Gastrocnemius medialis (tissue), 4 donors: Measurements from ENCODE around the gene CLEC17A.

Experiments used
- POLR2A ChIP-seq, 2 donors: fragments of 450-650 bp; IDR thresholded peaks; one replicate each; pipeline ENCODE4 v1.6.1; 2017; ENCODE audit warnings: antibody characterized with exemption in 2 of 2, mild to moderate bottlenecking in 2 of 2, moderate library complexity in 2 of 2
- TF ChIP-seq, protein P1 (sequence below), 5 experiments: fragments of 450-650 bp in 3 of 5; fragments of 200-600 bp in 2 of 5; sonication (generic) in 2 of 5; IDR thresholded peaks in 4 of 5; conservative IDR thresholded peaks in 1 of 5; 1 replicate in 4 of 5; 2 replicates in 1 of 5; pipeline ENCODE4 v1.5.1; 2016 to 2019; ENCODE audit warnings: antibody characterized with exemption in 5 of 5, mild to moderate bottlenecking in 3 of 5, moderate library complexity in 3 of 5

DNA sequence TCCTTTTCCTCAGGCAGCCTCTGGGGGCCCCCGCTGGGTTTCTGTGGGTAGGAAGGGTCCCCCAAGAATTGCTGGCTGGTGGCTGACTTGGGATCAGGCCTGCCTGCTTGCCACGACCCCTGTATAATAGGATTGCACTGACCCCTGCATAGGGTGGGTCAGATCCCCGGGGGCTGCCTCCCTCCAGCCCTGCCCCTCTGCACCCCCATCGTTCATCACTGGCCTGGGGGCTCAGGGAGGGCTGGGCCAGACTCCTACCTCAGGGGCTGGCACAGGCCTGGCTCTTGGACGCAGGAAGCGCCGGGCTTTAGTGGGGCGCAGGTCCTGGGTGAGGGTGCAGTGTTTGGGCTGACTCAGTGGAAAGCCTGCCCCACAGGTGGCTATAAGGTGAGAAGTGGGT lies 21.6 kb upstream of the CLEC17A start:
- TF ChIP-seq, protein P1, sequence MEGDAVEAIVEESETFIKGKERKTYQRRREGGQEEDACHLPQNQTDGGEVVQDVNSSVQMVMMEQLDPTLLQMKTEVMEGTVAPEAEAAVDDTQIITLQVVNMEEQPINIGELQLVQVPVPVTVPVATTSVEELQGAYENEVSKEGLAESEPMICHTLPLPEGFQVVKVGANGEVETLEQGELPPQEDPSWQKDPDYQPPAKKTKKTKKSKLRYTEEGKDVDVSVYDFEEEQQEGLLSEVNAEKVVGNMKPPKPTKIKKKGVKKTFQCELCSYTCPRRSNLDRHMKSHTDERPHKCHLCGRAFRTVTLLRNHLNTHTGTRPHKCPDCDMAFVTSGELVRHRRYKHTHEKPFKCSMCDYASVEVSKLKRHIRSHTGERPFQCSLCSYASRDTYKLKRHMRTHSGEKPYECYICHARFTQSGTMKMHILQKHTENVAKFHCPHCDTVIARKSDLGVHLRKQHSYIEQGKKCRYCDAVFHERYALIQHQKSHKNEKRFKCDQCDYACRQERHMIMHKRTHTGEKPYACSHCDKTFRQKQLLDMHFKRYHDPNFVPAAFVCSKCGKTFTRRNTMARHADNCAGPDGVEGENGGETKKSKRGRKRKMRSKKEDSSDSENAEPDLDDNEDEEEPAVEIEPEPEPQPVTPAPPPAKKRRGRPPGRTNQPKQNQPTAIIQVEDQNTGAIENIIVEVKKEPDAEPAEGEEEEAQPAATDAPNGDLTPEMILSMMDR (IDR thresholded peaks at IDR 0.05 in 4 of 5, conservative IDR thresholded peaks at IDR 0.05 in 1 of 5): no peak
- no peak for TF ChIP-seq POLR2A (IDR thresholded peaks at IDR 0.05)
